ENCODE data around the gene UROC1. TPM values are rescaled to one million over a fixed set of nuclear protein-coding genes. Genes with fewer than 3 reads are reported as not detected.

UROC1 gene
- total RNA-seq, 1 experiment from 2014 or later = not detected

GRCh38 chr3:126497956-126498355 is 19.6 kb downstream of the UROC1 start:
- TF ChIP-seq, protein P1, sequence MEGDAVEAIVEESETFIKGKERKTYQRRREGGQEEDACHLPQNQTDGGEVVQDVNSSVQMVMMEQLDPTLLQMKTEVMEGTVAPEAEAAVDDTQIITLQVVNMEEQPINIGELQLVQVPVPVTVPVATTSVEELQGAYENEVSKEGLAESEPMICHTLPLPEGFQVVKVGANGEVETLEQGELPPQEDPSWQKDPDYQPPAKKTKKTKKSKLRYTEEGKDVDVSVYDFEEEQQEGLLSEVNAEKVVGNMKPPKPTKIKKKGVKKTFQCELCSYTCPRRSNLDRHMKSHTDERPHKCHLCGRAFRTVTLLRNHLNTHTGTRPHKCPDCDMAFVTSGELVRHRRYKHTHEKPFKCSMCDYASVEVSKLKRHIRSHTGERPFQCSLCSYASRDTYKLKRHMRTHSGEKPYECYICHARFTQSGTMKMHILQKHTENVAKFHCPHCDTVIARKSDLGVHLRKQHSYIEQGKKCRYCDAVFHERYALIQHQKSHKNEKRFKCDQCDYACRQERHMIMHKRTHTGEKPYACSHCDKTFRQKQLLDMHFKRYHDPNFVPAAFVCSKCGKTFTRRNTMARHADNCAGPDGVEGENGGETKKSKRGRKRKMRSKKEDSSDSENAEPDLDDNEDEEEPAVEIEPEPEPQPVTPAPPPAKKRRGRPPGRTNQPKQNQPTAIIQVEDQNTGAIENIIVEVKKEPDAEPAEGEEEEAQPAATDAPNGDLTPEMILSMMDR (conservative IDR thresholded peaks at IDR 0.05) = no peak
- Histone ChIP-seq H3K4me2 (ENCODE audit: insufficient read depth, insufficient read length, low read length) (no peak overlapping the region), H3K23me2 (ENCODE audit: insufficient read length, low read depth, low read length, poor library complexity, severe bottlenecking) (no peaks in the 10 kb centered on the region), H3T11ph (ENCODE audit: low read length) (no peak overlapping the region), H3K27ac (ENCODE audit: insufficient read length, low read depth, low read length) (no peak overlapping the region), H3K23ac (ENCODE audit: insufficient read length, low read depth, low read length) (no peak overlapping the region), H2BK12ac (ENCODE audit: insufficient read length, low read depth, low read length) (no peak overlapping the region), H4K8ac (replicated peaks; ENCODE audit: insufficient read length, low read depth, low read length) (no peak overlapping the region), H2BK20ac (ENCODE audit: low read depth, low read length, poor library complexity, severe bottlenecking) (no peak overlapping the region), H3K9me3 (ENCODE audit: control insufficient read depth, low read depth, low read length) (no peaks in the 10 kb centered on the region), H3K79me2 (ENCODE audit: insufficient read depth, low read length) (no peaks in the 10 kb centered on the region), H2AK5ac (ENCODE audit: insufficient read length, low read length) (no peak overlapping the region), H3K4ac (ENCODE audit: low read depth, low read length) (no peak overlapping the region), H2AFZ (ENCODE audit: low read length) (no peak overlapping the region), H3K4me1 (ENCODE audit: insufficient read depth, low read length) (peaks cover 3% of the 10 kb centered on the region; the same call in 1 of the 2 replicates), H3K79me1 (ENCODE audit: insufficient read depth, low read depth, low read length, poor library complexity, severe bottlenecking) (no peaks in the 10 kb centered on the region), H3K9ac (ENCODE audit: extremely low read depth, insufficient read length, low read length) (no peak overlapping the region), H3K27me3 (ENCODE audit: insufficient read depth, low read length) (no peaks in the 10 kb centered on the region), H3K18ac (ENCODE audit: insufficient read length, low read depth, low read length) (no peak overlapping the region), H2BK15ac (ENCODE audit: low read depth, low read length) (no peak overlapping the region), H3K56ac (ENCODE audit: insufficient read length, low read depth, low read length) (no peak overlapping the region), H4K5ac (ENCODE audit: insufficient read length, low read depth, low read length) (no peak overlapping the region), H2BK120ac (ENCODE audit: low read depth, low read length, poor library complexity, severe bottlenecking) (no peak overlapping the region), H4K20me1 (ENCODE audit: control insufficient read depth, insufficient read depth, insufficient read length) (no peaks in the 10 kb centered on the region), H2BK5ac (ENCODE audit: insufficient read length, low read length) (no peak overlapping the region), H4K91ac (ENCODE audit: insufficient read length, low read depth, low read length) (no peak overlapping the region), H3K14ac (ENCODE audit: insufficient read depth, low read length) (no peak overlapping the region)
- Mint-ChIP-seq H3K4me3 (no peak overlapping the region), H3K9me3 (no peaks in the 10 kb centered on the region), H3K4me1 (peaks cover 10 to 17% of the 10 kb centered on the region in 2 experiments), H3K36me3 (ENCODE audit: insufficient read depth in 1 of 3, low read depth in 3 of 3) (no peaks in the 10 kb centered on the region; a peak in 1 of 7 replicates), H3K27ac (no peak overlapping the region), H3K27me3 (ENCODE audit: low read depth) (no peaks in the 10 kb centered on the region)
- no peak for DNase-seq
- WGBS (ENCODE audit: extremely low coverage, insufficient read length, low lambda C conversion rate) = no CpG with 5 or more reads among the region's 6 CpGs
